Hepatocyte (in vitro differentiated cells): ENCODE data around the gene TMCO4. TPM values are rescaled to one million over a fixed set of nuclear protein-coding genes. Genes with fewer than 3 reads are reported as not detected.

ENCODE experiments used
- DNase-seq: peaks from one replicate; pipeline ENCODE4 v3.0.0-alpha.2; 2016; ENCODE audit warnings: low spot score
- H2AFZ ChIP-seq: fragments of 200-600 bp; sonication (generic); 2 replicates; pipeline ENCODE4 v1.6.0; 2016; ENCODE audit warnings: antibody characterized with exemption, mild to moderate bottlenecking
- H3K27ac ChIP-seq: fragments of 200-600 bp; sonication (generic); 2 replicates; pipeline ENCODE4 v1.5.1; 2016; ENCODE audit warnings: mild to moderate bottlenecking
- H3K27me3 ChIP-seq: fragments of 200-600 bp; sonication (generic); 2 replicates; pipeline ENCODE4 v1.6.1; 2016
- H3K36me3 ChIP-seq: fragments of 200-600 bp; sonication (generic); replicated peaks from 2 replicates; pipeline ENCODE4 v1.5.1; 2016; ENCODE audit warnings: low read depth; ENCODE audit not compliant: insufficient read depth
- H3K4me1 ChIP-seq: fragments of 200-600 bp; sonication (generic); 2 replicates; pipeline ENCODE4 v1.5.1; 2016; ENCODE audit warnings: mild to moderate bottlenecking, moderate library complexity; ENCODE audit not compliant: insufficient read depth
- H3K4me2 ChIP-seq: fragments of 200-600 bp; sonication (generic); 2 replicates; pipeline ENCODE4 v1.6.0; 2016
- H3K4me3 ChIP-seq: fragments of 200-600 bp; sonication (generic); 2 replicates; pipeline ENCODE4 v1.5.1; 2016; ENCODE audit warnings: mild to moderate bottlenecking
- H3K79me2 ChIP-seq: fragments of 200-600 bp; sonication (generic); 2 replicates; pipeline ENCODE4 v1.6.0; 2017; ENCODE audit warnings: mild to moderate bottlenecking
- H3K9me2 ChIP-seq: fragments of 200-600 bp; sonication (generic); replicated peaks from 2 replicates; pipeline ENCODE4 v1.6.0; 2017; ENCODE audit warnings: mild to moderate bottlenecking; ENCODE audit not compliant: insufficient read depth
- H3K9me3 ChIP-seq: fragments of 200-600 bp; sonication (generic); 2 replicates; pipeline ENCODE4 v1.5.1; 2016; ENCODE audit warnings: low read depth, mild to moderate bottlenecking
- H4K20me1 ChIP-seq: fragments of 200-600 bp; sonication (generic); 2 replicates; pipeline ENCODE4 v1.6.0; 2016; ENCODE audit warnings: mild to moderate bottlenecking; ENCODE audit not compliant: insufficient read depth, poor library complexity, severe bottlenecking
- EZH2 ChIP-seq: fragments of 200-600 bp; sonication (generic); IDR thresholded peaks from 2 replicates; pipeline ENCODE4 v1.6.1; 2016; ENCODE audit warnings: antibody characterized with exemption, mild to moderate bottlenecking, borderline replicate concordance
- EZH2phosphoT487 ChIP-seq: fragments of 200-600 bp; sonication (generic); IDR thresholded peaks from one replicate; pipeline ENCODE4 v1.6.1; 2018; ENCODE audit warnings: antibody characterized with exemption, mild to moderate bottlenecking, low read depth, moderate library complexity; ENCODE audit not compliant: unreplicated experiment, severe bottlenecking
- WGBS: methylation state at CpG from one replicate; pipeline ENCODE4 v1.1.6; 2016; ENCODE audit warnings: low lambda C conversion rate; ENCODE audit errors: missing lambda C conversion rate; 5-methylcytosine and 5-hydroxymethylcytosine counted together
- polyA plus RNA-seq: library from polyadenylated mRNA; unstranded; fragments of >200 nt; fragmentation: Nextera tagmentation; extraction: Ambion mirVana; gene quantifications from 2 replicates; pipeline ENCODE4 v1.2.1, GENCODE V29; 2016
- total RNA-seq: library from RNA; depleted of rRNA; stranded (reverse); fragments of >200 nt; gene quantifications from 2 replicates; pipeline ENCODE4 v1.2.3, GENCODE V29; 2014
- TF ChIP-seq, protein P1 (sequence below): fragments of 200-600 bp; sonication (generic); IDR thresholded peaks from 2 replicates; pipeline ENCODE4 v1.5.1; 2016; ENCODE audit warnings: antibody characterized with exemption, mild to moderate bottlenecking; ENCODE audit not compliant: poor library complexity

Gene TMCO4
- total and polyA plus RNA-seq, 2 experiments from 2014 or later: 8.7 to 13.0 TPM

GRCh38 chr1:19804831-19805251, 5.1 kb upstream of the TMCO4 start:
- H3K36me3 ChIP-seq: no peaks in the 10 kb centered on the region
- peaks cover 16% of the 10 kb centered on the region for H3K4me1 ChIP-seq
- no peaks in the 10 kb centered on the region for H3K79me2 ChIP-seq
- no peaks in the 10 kb centered on the region for H3K9me2 ChIP-seq
- DNase-seq: peak; percentile 52
- H3K4me3 ChIP-seq: no peak overlapping the region
- H2AFZ ChIP-seq: no peak overlapping the region
- H4K20me1 ChIP-seq: no peaks in the 10 kb centered on the region
- WGBS: 74% methylated on average over 6 of the region's 6 CpGs
- H3K27ac ChIP-seq: peak overlapping the region; percentile 71
- no peaks in the 10 kb centered on the region for H3K9me3 ChIP-seq
- H3K4me2 ChIP-seq: no peak overlapping the region
- TF ChIP-seq, protein P1, sequence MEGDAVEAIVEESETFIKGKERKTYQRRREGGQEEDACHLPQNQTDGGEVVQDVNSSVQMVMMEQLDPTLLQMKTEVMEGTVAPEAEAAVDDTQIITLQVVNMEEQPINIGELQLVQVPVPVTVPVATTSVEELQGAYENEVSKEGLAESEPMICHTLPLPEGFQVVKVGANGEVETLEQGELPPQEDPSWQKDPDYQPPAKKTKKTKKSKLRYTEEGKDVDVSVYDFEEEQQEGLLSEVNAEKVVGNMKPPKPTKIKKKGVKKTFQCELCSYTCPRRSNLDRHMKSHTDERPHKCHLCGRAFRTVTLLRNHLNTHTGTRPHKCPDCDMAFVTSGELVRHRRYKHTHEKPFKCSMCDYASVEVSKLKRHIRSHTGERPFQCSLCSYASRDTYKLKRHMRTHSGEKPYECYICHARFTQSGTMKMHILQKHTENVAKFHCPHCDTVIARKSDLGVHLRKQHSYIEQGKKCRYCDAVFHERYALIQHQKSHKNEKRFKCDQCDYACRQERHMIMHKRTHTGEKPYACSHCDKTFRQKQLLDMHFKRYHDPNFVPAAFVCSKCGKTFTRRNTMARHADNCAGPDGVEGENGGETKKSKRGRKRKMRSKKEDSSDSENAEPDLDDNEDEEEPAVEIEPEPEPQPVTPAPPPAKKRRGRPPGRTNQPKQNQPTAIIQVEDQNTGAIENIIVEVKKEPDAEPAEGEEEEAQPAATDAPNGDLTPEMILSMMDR: no peak
- H3K27me3 ChIP-seq: no peaks in the 10 kb centered on the region

DNA sequence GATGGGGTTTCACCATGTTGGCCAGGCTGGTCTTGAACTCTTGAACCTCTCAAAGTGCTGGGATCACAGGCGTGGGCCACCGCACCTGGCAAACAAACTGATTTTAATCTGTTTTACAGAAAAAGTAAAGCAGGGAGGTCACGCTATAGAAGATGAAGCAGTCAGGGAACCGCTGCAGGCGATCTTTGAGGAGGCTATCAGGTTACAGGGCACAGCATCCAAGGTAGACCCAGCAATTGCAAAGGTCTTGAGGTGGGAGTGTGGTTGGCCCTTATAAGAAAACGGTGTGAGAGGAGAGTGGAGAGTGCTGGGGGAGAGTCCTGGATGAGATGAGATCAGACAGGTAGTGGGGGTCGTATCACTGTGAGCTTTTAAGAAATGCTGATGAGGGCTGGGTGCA, 2.6 kb upstream of the TMCO4 start:
- no peak overlapping the region for H3K4me3 ChIP-seq
- no peaks in the 10 kb centered on the region for H3K9me2 ChIP-seq
- no peak overlapping the region for H2AFZ ChIP-seq
- H4K20me1 ChIP-seq: no peaks in the 10 kb centered on the region
- H3K27ac ChIP-seq: no peak overlapping the region
- no peaks in the 10 kb centered on the region for H3K79me2 ChIP-seq
- H3K4me2 ChIP-seq: no peak overlapping the region
- TF ChIP-seq, protein P1: no peak
- no peak for TF ChIP-seq EZH2
- no peak for TF ChIP-seq EZH2phosphoT487
- WGBS: 37% methylated on average over 7 of the region's 7 CpGs
- no peaks in the 10 kb centered on the region for H3K27me3 ChIP-seq
- H3K9me3 ChIP-seq: no peaks in the 10 kb centered on the region
- no peaks in the 10 kb centered on the region for H3K36me3 ChIP-seq
- no peak for DNase-seq
- H3K4me1 ChIP-seq: peaks cover 25% of the 10 kb centered on the region

GRCh38 chr1:19800076-19800804, 524 bp upstream of the TMCO4 start:
- TF ChIP-seq EZH2phosphoT487 (no peak), EZH2 (no peak)
- TF ChIP-seq, protein P1: no peak
- WGBS: 21% methylated on average over 32 of the region's 33 CpGs
- peak overlapping the region; percentile 40 for H3K4me3 ChIP-seq
- peak overlapping the region; percentile 94 for H3K27ac ChIP-seq
- no peaks in the 10 kb centered on the region for H3K27me3 ChIP-seq
- H3K4me1 ChIP-seq: peaks cover 21% of the 10 kb centered on the region
- H3K9me3 ChIP-seq: no peaks in the 10 kb centered on the region
- H3K9me2 ChIP-seq: no peaks in the 10 kb centered on the region
- no peaks in the 10 kb centered on the region for H3K36me3 ChIP-seq
- H2AFZ ChIP-seq: peak overlapping the region; percentile 93
- H3K4me2 ChIP-seq: peak overlapping the region; percentile 97
- H3K79me2 ChIP-seq: no peaks in the 10 kb centered on the region
- H4K20me1 ChIP-seq: no peaks in the 10 kb centered on the region
- DNase-seq: peak; percentile 58
